HTR-8/SVneo (cell line): ENCODE measurements around the gene TAF1A.

Source experiments
- DNase-seq: peaks from one replicate; pipeline ENCODE4 v3.0.0; 2011; ENCODE audit warnings: low spot score, mixed read lengths; ENCODE audit not compliant: insufficient read length
- FAIRE-seq: peaks from 2 replicates; lab custom pipeline; 2011; peaks lifted over from hg19 to GRCh38; lab: Jason Lieb, UNC

The TAF1A gene

DNA sequence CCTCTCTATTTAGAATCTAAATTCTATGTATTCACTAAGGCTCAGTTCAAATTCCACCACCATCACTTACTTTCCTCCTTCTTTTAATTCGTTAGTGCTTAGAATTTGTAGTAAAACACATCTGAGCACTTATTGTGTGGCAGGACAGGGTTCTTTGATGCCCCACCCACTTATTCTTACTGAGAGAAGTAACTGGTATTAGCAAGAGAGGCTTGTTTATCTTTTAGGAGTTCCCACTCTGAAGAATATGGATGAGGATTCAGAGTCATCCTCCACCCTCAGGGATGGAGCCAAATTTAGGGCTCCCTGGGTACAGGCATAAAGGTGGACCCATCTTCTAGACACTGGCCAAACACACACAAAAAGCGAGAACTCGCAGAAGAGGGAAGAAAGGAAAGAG lies 11.5 kb upstream of the TAF1A start:
- DNase-seq, result no peak
- FAIRE-seq, result no peak

DNA sequence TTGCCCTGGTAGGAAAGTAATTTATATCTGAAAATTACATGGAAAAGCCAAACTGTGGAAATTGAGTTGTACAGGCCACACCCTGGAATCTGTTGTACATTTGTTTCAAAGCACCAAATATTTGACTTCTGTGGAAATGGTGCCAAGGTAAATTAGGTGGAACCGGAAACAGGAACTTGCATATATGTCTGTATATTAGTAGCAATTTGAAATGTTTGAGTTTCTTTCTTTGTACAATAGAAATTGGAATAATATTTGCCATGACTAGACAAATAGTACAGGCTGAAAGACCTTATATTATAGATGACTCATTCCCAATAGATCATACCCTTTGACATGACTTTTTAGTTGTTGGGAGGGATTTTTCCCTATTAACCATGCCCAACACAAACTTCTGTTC lies 10.5 kb upstream of the TAF1A start:
- no peak for DNase-seq
- no peak for FAIRE-seq

DNA sequence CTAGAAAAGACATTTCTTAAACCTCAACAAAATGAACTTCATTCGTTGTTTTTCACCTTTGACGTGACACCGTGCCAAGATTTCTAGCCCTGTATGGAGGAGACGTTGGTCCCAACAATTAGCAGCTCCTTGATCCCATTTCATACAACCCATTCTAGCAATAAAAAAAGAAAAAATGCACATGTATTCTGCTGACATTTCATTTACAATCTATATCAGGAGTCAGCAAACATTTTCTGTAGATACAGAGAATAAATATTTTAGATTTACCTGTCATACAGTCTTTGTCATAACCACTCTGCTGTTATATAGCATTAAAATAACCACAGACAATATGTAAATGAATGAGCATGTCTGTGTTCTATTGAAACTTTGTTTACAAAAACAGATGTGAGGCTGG lies 7.0 kb upstream of the TAF1A start:
- DNase-seq (no peak), FAIRE-seq (no peak)

DNA sequence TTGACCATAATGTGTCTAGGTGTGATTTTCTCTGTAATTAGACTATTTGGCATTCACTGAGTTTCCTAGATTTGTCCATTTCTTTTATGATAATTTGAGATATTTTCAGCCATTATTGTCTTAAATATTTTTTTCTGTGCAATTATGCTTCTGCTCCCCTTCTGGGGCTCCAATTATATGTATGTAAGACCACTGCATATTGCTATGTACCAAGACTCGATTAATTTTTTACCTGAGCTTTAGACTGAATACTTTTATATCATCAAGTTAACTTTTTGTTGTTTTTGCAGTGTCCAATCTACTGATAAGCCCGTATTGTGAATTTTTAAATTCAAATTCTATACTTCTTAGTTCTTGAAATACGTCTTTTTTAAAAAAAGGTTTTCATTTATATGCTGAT lies 5.1 kb upstream of the TAF1A start:
- DNase-seq, result no peak
- no peak for FAIRE-seq

DNA sequence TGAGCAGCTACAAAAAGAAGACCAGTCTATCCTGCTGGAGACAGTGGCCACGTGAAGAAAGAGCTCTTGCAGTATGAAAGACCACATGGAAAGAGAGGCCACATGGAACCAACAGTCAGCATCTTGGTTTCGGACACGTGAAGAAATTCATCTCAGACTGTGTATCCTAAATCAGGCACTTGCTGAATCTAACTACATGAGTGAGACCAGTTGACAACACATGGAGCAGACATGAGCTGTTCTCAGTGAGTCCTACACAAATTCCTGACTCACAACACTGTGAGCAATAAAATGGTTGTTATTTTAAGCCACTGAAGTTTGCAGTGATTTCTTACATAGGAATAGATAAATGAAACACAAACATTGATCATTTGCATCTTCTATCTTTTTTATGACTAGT lies 2.4 kb upstream of the TAF1A start:
- DNase-seq (no peak), FAIRE-seq (no peak)

DNA sequence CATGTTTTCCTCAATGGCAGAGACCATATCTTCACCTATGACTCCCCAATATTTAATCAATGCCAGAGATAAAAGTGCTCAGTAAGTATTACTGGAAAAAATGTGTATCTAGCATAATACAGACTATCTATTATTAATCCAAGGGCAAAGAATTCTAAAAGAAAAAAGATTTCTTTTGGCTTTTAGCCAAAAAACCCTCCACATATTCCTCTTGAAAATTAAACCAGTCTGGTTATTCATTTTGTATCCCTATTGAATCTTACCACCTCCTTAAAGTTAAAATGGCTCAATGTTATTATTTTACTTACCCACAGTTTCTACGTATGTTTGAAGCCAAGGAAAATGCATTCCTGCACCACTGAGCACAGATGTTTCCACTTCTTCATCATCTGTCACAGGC lies 1.6 kb downstream of the TAF1A start:
- DNase-seq (no peak), FAIRE-seq (no peak)

- DNase-seq (no peak), FAIRE-seq (no peak)
These were observed 2.9 kb downstream of the TAF1A start for GRCh38 chr1:222586842-222587241.

- no peak for FAIRE-seq
These were observed 6.7 kb downstream of the TAF1A start for GRCh38 chr1:222583079-222583478.

GRCh38 chr1:222582099-222582774 lies 7.5 kb downstream of the TAF1A start:
- FAIRE-seq (peak; percentile 20), DNase-seq (peak; percentile 41)

More at GRCh38 chr1:222583079-222583478, 6.7 kb downstream of the TAF1A start:
- no peak for DNase-seq

DNA sequence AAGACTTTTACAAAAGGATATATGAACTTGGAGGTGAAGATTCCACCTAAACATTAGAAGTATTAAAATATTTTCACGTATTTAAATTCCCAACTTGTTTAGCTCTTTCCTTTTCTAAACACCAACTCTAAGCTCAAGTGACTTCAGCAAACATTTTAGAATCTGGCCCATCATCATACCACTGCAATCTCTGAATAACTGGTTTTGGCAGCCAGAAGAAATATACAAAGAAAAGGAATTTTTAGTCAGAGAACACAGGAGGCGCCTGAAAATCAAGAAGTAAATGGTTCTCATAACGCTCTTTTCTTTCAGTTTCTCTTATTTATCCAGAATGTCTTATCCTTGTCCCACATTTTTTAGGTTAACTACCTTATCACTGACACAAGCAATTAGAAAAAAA lies 10.4 kb downstream of the TAF1A start:
- no peak for DNase-seq
- no peak for FAIRE-seq

DNA sequence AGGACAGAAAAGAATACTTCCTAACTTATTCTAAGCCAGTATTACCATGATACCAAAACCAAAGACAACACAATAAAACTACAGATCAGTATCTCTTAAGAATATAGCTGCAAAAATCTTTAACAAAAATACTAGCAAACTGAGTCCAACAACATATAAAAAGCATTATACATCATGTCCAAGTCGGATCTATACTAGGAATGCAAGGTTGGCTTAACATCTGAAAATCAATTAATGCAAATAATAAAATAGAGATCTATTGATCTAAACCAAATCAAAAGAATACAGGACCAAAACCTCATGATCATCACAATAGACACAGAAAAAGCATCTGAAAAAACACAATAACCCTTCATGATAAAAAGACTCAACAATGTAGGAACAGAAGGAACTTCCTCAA lies 18.9 kb downstream of the TAF1A start:
- no peak for FAIRE-seq

DNA sequence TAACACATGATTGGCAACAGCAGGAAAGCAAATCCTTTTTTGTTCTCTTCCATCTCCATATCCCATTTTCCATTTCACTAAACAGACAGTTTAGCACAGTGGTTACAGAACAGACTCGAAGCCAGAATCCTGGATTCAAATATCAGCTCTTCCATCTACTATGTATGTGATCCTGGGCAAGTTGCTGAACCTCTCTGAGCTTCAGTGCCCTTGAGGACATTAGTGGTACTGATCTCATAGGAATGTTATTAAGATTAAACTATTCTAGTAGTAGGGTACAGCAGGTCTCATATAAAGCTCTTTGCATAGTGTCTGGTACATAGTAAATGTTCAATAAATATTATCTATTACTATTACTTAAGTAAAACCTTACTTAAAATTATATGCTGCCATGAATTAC lies 28.1 kb downstream of the TAF1A start:
- FAIRE-seq (no peak), DNase-seq (no peak)

More for the DNA sequence above, 18.9 kb downstream of the TAF1A start:
- DNase-seq, result no peak

- no peak for FAIRE-seq
These were observed 32.2 kb downstream of the TAF1A start for GRCh38 chr1:222557574-222557973.

GRCh38 chr1:222557148-222557547 lies 32.6 kb downstream of the TAF1A start:
- FAIRE-seq, result no peak
- no peak for DNase-seq

More at GRCh38 chr1:222557574-222557973, 32.2 kb downstream of the TAF1A start:
- no peak for DNase-seq

DNA sequence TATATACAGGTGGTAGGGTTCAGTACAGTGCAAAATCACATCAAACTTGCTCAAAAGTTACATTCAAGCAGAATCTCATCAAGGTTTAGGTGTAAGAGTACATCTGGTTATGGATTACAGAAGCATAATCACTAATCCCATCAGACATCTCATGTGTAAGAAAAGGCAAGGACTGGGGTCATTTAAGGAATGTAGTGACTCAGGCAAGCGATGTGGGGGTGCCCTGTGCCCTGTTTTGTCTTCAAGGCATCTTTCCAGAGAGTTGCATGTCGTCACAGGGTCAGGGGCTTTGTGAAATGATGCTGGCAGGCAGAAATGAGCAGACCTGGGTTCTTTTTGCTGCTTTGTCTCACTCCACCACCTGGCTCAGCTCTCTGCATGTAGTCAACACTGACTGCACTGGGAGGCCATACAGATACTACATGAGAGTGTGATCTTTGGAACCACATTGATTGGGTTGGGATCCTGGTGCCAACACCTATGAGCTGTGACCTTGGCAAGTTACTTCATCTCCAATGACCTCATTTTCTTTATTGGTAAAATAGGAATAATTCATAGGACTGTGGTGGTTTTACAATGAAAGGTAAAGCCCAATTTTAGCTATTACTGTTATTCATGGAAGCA lies 33.6 kb downstream of the TAF1A start:
- DNase-seq (no peak), FAIRE-seq (no peak)

DNA sequence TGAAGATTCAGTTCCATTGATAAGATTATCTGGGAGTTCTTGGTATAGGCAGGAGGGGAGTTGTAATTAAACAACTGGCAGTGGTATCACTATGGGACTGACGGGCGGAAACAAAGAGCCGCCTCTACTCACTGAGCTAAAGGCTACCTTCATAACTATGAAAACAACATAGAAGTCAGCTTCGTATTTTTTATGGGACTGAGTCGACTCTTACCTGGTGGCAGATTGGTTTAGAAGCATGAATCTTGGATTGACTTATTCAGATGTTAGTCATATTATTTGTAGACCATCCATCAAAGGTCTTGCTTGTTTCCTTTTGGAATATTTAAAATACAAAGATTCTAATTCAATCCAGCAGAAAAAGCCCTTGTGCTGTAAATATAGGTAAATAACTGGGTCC lies 35.6 kb downstream of the TAF1A start:
- DNase-seq, result no peak
- no peak for FAIRE-seq

DNA sequence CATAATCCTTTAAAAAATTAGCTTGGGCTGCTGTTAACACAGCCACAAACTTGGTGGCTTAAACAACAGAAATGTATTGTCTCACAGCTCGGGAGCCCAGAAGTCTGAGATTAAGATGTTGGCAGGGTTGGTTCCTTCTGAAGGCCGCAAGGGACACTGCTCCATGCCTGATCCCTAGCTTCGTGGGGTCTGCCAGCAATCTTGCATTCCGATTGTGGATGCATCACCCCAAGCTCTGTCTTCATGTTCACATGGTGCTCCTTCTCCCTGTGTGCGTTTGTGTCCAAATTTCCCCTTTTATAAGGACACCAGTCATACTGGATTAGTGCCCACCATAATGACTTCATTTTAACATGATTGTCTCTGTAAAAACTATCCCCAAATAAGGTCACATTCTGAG lies 36.9 kb downstream of the TAF1A start:
- FAIRE-seq, result no peak
- DNase-seq, result no peak

GRCh38 chr1:222547944-222548671 lies 41.6 kb downstream of the TAF1A start, which contains the start of gene HHIPL2:
HHIPL2 (minus strand) TSS chr1:222548104; CDS start chr1:222548044, 60 bp downstream.
- DNase-seq (no peak), FAIRE-seq (no peak)

DNA sequence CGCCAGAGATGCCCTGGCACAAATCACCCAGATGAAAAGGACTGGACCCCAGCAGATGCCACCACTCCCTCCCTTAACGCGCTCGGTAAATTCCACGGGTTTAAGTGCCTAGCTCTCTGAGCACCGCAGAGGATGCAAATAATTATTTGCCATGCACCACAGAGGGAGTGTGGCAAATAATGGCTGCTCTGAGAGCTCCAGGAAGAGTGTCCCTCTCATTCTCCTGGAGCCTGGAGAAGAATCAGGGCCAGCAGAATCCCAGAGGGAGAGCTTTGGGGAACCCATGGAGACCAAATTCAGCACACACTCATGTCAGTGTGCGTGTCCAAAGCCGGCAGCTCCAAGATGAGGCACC lies 42.5 kb downstream of the TAF1A start:
- FAIRE-seq (no peak), DNase-seq (no peak)

GRCh38 chr1:222546548-222547259 lies 43.0 kb downstream of the TAF1A start:
- peak; percentile 49 for FAIRE-seq
- peak; percentile 80 for DNase-seq

- no peak for FAIRE-seq
These were observed 43.6 kb downstream of the TAF1A start for GRCh38 chr1:222546091-222546490.

More at GRCh38 chr1:222546091-222546490, 43.6 kb downstream of the TAF1A start:
- no peak for DNase-seq
